Mammary epithelial cell (primary cell): Measurements from ENCODE around the gene UNC5C.

ENCODE experiments used
- EZH2 ChIP-seq: IDR thresholded peaks from 2 replicates; pipeline ENCODE4 v1.6.1; 2012; ENCODE audit warnings: low read length, inconsistent platforms, borderline replicate concordance
- TF ChIP-seq, protein P1 (sequence below), 2 donors: IDR thresholded peaks in 1 of 2; conservative IDR thresholded peaks in 1 of 2; 2 replicates each; pipeline ENCODE4 v1.5.1; 2011 to 2012; ENCODE audit warnings: inconsistent platforms in 2 of 2, low read length in 2 of 2, mild to moderate bottlenecking in 2 of 2, control low read depth in 1 of 2, low read depth in 1 of 2; ENCODE audit not compliant: insufficient read depth in 1 of 2; ENCODE audit errors: extremely low read depth in 1 of 2

DNA sequence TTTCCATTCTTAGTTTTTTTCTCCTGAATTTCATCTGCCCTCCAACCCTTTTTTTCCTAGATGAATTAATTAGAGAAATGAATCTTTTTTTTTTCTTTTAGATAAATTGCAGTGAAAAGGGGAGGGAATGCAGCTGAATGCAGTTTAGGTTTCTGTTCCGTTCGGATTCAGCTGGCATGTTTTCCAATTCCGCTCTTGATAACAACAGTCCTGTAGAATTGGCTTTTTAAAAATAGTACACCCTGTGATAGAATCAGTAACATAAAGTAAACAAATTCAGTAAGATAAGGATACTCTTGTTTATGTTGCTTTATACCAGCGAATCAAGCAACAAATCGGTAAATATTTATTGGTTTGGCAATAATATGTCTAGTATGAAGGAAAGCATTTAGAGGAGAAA, 103.5 kb downstream of the UNC5C start:
- TF ChIP-seq, protein P1, sequence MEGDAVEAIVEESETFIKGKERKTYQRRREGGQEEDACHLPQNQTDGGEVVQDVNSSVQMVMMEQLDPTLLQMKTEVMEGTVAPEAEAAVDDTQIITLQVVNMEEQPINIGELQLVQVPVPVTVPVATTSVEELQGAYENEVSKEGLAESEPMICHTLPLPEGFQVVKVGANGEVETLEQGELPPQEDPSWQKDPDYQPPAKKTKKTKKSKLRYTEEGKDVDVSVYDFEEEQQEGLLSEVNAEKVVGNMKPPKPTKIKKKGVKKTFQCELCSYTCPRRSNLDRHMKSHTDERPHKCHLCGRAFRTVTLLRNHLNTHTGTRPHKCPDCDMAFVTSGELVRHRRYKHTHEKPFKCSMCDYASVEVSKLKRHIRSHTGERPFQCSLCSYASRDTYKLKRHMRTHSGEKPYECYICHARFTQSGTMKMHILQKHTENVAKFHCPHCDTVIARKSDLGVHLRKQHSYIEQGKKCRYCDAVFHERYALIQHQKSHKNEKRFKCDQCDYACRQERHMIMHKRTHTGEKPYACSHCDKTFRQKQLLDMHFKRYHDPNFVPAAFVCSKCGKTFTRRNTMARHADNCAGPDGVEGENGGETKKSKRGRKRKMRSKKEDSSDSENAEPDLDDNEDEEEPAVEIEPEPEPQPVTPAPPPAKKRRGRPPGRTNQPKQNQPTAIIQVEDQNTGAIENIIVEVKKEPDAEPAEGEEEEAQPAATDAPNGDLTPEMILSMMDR (conservative IDR thresholded peaks at IDR 0.05 in 1 of 2, IDR thresholded peaks at IDR 0.05 in 1 of 2; ENCODE audit: extremely low read depth in 1 of 2, insufficient read depth in 1 of 2, low read depth in 1 of 2, low read length in 2 of 2) = no peak
- TF ChIP-seq EZH2 = no peak
